Eye (tissue), 1 donor: ENCODE measurements around the gene PVALEF.

Experiments used
- DNase-seq: peaks from one replicate; pipeline ENCODE4 v3.0.0-alpha.2; 2015

PVALEF gene

DNA sequence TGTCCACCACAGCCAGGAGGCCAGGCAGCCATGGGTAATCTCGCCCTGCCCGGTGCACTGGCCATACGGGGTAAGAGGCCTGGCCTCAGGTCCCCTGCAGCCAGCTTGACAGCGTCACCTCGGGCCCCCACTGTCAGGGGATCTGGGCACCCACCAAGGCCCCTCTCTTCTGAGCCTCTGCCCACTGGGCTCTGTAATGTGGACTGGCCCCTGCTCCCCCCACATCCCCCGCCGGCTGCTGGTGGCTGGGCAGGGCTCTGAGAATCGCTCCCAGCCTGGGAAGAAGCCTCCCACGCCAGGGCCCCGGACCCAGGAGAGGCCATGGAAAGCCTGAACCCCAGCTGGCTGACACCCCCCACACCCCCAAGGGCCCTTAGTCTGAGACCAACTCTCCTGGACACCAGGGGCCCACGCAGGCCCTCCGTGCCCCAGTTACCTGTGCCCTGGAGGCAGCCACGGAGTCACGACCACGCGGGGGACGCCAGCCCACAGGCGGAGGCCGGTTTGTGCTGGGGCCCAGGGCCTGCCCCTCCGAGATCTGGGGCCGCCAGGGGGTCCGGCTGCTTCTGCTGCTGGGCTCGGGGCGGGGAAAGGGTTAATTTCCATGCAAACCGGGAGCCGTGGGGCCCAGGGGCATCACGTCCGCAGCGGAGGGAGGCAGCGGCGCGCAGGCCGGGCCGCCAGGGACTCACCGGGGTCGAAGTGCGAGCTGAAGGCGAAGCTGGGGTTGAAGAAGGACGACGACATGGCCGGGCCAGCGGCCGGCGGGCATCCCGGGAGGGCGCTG lies at the start of gene PVALEF:
PVALEF (plus strand) TSS at position 262 of the 787 bp plus-strand sequence. CDS start 15,720 bp downstream, outside the sequence.
- DNase-seq: peak; percentile 81

DNA sequence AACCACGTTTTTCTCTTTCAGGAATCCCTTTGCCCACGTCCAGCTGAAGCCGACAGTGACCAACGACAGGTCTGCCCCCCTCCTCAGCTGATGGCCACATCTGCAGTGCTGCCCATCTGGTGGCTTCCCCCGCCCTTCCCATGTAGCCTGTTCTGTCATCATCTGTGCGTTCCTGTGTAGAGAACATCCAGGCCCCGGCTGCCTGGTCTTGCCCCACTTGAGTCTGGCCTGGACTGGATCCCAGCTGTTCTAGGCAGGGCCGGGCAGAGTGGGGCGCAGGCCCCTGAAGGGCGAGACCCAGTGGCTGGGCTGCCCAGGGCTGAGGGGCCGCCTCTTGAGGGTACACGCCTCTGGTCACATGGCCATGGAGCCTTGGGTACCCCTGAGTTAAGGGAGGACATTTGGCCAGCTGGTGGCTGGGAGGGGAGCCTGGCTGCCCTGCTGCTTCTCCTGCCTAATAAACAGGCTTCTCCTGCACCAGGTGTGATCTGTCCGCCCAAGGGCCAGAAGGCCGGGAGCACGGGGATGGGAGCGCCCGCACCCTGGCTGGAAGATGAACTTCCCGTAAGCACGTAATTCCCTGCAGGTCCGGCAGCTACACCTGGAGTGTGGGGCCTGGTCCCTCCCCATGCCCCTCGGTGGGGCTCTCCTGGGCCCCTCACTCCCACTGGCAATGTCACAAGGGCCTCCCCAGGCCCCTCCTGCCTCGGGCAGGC lies 49.4 kb upstream of the PVALEF start:
- DNase-seq: no peak

DNA sequence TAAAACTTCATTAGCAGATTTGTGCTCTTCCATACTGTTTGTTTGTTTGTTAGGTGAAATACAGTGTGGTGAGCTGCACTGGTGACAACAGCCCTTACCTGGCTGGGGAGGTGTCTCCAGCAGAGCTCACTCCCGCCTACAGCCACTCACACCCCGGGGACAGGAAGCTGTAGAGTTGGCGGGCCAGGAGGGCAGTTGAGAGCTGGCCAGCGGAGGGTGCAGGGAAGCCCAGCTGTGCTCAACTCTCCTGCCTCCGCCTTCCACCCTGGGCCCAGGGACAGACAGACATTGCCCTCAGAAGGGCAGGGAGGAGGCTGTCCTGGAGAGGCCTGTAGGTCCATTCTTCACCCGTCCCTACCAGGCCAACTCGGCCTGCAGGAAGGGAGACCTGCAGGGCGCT lies 48.6 kb upstream of the PVALEF start:
- no peak for DNase-seq

DNA sequence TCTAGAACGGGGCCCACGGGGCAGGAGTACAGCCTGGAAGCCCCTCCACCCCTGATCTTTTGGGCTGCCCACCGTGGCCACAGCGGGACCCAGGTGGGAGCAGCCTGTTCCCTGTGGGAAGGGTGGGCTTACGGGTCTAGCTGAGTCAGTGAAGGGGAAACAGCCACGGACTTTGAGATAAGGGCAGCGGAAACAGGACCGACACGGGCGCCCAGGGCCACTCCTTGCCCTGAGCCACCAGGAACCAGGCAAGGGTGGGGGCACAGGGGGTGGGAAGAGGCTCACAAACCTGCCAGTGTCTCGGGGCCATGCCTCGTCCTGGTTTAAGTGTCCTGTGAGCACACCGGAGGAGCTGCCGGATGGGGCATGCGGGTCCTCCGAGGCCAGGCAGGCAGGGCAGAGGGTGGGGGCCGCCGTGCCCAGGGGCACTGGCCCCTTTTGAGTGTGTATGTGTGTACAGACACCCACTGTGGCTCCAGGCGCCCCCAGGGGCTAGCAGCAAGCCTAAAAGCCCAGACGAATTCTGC lies 47.6 kb upstream of the PVALEF start:
- no peak for DNase-seq

DNA sequence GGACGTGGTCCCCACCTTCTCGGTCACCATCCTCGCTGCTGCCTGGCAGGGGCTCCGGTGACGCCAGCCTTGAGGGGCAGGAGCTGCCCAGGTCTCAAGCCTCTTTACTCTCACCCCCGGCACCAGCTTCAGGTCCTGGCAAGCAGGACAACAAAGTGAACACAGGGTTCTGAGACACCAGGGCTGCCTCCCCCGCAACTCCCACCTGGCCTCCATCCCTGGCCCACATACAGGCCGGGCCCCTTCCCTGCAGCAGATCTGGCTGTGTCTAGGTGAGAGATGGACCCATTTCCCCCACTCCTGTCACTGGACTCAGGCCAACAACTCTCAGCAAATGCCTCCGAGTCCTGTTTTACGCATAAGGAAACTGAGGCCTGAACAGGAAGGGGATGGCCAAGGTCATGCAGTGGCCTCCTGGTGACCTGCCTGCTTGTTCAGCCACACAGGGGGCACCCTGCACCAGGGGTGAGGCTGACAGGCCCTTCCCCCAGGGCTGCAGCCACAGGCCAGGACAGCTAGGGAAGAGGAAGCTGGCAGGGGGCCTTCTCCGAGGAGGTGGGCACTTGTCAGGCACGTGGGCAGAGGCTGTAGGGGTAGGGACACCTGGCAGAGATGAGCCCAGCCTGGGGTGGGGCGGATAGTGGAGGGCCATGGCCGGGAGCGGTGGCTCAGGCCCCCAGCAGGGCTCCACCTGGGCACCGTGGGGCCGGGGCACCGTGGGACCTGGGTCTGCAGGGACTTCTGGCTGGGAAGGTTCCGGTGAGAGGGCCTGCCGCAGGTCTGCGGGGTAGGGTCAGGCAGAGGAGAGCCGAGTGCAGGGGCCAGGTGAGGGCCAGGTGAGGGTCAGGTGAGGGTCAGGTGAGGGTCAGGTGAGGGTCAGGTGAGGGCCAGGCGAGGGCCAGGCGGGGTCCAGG lies 46.7 kb upstream of the PVALEF start:
- no peak for DNase-seq

DNA sequence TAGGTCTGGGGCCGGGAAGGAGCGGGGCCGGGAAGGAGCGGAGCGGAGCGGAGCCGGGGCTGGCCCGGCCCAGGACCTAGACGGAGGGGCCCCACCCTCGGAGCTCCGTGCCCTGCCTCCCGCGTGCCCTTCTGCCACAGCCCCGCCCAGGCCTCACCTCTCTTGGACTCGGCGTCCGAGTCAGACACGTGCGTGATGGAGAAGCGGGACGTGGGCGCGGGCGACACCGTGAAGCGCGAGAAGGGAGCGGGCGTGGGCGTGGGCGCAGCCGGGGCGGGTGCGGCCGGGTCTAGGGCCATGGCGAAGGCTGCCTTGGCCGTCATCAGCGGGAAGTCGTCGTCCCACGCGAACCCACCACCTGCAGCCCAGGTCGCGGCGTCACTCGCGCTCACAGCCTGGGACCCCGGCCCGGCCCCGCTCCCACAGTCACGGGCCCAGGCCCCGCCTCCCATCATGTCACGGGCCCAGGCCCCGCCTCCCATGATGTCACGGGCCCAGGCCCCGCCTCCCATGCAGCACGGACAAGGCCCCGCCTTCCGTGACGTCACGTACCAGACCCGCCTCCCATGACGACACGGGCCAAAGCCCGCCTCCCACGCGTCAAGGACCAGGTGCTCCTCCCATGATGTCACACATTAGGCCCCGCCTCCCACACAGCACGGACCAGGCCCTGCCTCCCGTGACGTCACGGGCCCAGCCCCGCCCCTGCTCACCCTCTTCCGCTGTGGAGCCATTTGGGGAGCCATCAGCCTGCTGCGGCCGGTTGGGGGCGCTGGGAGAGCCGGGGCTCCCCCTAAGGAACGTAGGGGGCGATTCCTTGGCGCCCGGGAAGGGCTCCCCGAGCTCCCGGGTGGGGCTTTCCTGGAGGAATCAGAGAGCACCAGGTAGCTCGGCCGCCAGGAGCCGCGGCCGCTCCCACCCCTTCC lies 45.8 kb upstream of the PVALEF start:
- DNase-seq: peak; percentile 96

DNA sequence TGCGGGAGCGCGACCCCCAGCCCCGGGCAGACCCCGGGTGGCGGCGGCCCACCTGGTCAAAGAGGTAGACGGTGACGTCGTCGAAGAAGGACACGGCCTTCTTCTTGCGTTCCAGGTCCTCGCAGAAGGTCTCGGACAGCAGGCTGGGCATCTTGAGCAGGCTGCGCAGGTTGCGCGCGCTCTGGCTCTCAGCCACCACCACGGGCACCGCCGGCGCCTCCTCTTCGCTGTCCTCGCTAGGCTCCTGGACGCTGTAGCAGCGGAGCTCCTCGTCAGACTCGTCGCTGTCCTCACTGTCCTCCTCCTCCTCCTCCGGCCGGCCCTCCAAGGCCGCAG lies 45.2 kb upstream of the PVALEF start:
- DNase-seq: no peak

DNA sequence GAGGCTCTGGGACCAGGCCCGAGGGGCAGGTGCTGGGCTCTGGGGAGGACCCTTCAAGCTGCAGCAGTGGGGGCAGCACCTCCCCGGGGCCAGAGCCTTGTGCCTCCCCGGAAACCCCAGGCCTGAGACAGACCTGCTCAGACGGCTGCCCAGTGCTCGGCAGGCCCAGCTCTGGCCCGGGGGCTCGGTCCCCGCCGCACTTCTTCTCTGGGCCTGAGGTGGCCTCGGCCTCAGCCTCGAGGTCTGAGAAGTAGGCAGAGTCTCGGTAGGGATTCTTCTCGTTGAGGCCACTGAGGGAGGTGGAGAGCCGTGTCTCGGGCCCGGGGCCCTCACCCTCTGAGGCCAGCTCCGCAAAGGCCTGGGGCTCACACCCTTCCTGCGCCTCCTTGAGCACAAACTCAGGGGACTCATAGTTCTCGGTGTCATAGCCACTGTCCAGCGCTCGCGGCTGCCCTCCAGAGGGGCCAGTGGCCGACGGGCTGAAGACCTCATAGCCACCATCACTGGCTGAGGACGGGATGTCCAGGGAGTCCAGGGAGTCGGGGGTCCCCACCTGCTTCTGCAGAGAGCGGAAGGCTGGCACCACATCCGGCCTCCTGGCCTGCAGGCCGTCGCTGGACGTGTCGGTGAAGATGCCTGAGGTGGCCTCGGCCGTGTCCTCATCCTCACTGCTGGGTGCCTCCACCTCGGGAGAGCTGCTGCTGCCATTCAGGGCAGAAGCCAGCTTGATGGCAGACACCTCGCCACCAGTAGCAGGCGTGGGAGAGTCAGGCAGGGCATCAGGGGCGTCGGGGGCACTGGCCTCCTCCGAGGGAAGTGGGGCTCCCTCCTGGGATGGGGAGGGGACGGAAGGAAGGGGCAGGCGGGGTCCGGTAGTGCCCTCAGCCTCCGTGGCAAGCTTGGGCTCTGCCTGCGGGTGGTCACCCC lies 44.3 kb upstream of the PVALEF start:
- DNase-seq: no peak

DNA sequence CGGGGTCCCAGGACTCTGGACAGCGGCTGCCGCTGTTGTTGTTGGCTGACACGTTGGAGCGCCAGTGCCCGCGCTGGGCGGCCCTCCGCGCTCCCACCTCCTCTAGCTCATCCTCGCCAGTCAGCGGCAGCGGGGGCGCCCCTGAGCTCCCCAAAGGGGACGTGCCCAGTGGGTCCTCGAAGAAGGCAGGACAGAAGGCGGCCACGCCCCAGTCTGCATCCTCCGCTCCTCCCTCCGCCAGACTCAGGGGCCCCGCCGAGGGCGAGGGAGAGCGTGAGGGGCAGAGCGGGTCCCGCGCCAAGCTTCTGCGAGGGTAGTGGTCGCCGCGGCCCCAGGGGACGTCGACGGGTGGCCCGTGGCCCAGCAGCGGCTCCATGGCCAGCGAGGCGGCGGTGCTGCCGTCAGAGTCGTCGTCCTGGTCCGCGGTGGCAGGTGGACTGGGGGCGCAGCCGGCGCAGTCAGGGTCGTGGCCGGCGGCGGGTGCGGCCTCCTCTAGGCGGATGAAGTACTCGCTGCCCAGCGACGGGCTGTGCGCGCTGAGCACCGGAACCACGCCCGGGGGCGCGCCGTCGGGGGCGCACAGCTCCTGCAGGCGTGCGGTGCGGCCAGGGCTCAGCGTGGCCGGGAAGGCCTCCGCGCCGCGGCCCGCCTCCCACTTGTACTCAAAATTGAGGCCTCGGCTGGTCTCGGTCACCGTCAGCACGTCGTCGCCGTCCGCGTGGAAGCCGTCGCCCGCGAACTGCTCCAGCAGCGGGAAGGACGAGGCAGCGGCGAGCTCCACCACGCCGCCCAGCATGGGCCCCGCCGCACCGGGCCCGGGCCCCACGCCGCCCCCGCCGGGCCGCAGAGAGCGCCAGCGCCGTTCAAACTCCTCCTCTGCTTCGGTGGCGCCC lies 43.2 kb upstream of the PVALEF start:
- peak; percentile 47 for DNase-seq

DNA sequence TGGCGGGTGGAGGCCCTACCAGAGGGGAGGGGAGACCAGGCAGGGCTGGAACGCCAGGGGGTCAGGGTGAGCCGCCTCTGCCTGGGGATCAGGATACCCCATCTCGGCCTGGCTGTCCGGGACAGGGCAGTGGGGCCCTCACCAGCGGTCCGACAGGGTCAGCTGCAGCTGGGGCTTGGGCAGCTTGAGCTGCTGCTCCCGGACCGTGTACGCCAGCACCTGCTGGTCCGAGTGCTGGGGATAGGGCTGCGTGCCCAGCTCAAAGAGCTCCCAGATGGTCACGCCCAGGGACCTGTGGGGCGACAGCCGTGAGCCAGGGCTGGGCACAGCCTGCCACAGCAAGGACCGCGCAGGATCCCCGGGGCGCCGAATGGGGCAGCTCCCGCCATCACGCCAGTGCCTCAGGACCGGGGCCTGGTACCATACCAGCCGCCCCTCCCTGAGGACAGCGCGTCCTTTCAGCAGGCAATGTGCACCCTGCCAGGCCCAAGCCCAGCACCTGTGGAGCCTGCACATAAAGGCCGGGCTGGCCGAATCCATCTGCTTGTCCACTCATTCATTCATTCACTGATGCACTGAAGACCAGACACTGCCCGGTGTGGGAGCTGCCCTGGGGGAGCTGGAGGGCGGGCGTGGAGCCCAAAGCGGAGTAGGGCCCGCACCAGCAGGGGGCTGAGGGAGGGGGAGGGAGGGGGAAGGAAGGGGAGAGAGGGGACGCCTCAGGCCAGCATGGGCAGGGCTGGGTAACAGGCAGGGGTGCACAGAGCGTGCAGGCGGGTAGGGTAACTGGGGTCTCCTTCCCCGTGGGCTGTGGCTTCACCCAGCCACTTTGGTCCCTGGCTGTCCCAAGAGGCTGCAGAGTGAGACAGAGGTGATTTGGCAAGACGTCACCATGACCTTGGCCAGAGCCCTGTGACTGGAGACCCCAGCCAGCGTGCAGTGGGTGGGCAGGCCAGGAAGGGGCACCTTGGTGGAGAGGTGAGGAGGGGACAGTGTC lies 42.0 kb upstream of the PVALEF start:
- DNase-seq: no peak

DNA sequence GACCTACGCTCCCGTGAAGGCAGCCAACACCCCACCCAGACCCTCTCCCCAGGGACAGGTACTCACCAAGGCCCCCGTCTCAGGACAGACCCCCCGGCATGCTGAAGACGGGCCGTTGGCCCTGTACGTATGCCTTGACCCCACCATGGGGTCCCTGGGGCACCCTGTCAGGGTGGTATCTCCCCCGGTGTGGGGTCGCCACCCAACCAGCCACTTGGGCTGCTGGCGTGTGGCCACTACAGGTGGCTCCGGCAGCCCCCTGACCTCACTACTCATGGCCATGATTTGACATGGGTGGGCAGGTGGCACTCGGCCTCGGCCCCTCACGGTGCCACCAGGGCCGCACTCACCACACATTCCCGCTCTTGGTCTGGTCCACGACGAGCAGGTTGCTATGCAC lies 40.9 kb upstream of the PVALEF start:
- no peak for DNase-seq

DNA sequence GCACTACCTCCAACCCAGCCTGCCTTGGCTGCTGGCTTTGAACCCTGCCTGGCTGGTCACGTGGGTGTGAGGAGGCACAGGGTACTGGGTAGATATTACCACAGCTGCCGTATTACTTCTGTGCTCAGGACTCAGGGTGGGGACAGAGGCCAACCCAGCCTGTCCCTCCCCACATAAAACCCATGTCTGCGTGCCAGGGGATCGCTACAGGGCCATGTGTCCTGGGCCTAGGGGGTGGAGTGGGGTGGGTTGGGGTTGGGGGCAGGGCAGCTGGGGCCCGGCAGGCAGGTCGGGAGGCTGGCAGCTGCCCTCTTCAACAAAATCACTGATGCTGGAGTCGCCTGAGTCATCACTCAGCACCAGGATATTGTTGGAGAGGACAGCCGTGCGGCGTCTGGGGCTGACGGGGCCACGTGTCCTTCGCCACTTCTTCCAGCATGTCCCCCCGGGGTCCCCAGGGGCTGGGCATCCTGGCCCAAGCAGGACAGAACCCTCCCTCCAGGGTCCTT lies 39.7 kb upstream of the PVALEF start:
- DNase-seq: no peak

DNA sequence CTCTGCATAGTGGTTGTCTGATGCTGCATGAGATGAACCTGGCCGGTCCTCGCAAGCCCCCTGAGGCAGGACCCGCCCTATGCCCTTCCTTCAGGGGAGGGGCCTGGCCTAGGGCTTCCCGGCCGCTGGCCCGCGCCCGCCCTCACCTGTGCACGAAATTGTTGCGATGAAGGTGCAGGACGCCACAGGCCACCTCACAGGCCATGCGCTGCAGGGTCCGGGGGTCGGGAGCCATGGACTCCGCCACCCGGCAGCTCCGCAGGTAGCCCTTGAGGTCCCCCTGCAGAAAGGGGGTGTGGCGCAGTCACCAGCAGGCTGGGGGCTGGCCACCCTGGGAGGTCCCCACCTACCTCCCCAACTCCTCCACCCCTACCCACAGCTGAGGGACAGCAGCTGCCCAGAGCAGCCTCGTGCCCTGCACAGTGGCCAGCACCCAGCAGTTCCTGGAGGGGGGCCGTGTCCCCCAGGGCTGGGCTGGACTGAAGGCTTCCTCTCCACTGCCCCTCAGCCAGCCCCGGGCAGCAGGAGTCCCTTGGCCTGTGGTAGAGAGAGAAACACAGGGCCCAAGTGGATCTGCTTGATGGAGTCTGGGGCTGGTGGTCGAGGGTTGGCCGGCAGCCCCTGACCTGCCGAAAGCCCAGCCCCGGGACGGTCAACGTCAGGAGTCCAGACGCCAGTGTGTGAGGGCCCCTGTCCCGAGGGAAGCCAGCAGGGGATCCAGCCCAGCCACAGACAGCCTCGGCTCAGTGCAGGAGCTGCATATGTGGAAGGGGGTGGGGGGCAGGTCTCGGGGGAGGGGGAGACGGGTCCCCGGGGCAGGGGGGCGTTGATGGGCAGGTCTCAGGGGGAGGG lies 38.8 kb upstream of the PVALEF start:
- no peak for DNase-seq

DNA sequence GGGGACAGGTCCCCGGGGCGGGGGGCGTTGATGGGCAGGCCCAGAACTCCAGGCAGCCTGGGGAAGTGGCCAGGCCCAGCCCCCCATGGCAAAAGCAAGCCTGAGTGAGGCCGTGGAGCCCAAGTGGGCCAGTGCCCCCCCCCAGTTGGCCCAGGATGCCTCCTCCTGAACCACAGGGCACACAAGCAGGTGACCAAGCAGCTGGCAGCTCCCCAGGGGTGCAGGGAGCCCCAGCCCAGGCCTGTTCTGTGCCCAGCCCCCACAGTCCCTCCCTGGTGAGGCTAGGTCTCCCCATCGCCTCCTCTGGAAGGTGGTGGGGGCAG lies 38.2 kb upstream of the PVALEF start:
- DNase-seq: no peak

DNA sequence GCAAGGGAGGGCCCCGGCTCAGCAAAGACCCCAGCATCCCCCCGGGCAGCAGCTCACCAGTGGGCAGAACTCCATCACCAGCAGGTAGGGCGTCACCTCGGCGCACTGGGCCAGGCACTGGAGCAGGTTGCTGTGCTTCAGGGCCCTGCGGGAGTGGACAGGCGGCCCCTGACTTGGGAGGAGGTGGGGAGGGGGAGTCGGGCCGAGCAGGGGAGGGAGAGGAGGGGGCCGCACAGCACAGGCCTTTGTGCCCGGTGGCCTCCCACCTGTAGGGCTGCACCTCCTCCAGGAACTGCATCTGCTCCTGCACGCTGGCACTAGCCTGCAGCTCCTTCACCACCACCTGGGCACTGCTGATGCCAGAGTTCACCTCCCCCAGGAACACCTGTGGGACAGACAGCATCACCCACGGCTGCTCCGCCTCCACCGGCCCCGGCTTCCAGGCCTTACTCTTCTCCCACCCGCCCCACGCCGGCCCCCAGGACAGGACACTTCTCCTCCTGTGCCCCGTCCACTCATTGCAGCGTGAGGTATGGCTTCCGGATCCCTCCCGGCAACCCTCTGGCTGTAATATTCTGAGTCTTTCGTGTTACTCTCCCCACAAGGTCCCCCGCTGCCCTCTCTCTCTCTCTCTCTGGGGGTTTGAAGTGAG lies 37.7 kb upstream of the PVALEF start:
- no peak for DNase-seq

DNA sequence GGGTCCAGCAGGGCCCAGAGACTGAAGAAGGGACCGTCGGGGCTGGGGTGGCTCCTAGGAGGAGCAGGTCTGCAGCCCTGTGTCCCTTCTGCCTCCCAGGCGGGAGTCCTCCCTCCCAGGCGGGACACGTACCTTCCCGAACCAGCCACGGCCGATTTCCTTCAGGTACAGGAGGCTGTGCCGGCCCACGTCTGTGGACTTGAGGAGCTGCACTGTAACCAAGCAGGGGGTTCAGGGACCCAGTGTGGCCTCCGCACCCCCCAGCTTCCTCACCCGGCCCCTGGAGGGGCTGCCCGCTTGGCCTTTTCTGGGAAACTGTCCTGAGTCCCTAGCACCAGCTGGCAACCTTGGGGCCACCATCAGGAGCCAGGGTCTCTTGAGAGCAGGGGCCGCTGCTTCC lies 37.0 kb upstream of the PVALEF start:
- no peak for DNase-seq

DNA sequence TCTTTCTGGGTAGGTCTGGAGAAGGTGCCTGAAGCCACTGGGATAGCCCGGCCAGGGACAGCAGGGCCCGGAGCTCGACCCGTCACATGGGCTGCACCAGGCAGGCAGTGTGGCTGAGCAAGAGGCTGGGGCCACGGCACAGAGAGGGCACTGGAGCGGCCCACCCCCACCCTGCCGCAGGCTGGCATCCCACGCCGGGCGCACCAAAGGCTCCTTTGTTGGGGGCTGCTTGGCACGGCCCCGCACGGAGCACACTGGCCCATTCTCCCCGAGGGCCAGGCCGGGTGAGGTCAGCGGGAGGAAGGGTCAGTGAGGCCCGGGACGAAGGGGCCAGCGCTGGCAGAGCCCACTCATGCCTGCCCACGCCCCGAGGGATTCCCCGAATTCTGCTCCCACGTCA lies 36.5 kb upstream of the PVALEF start:
- no peak for DNase-seq
